HG03095 (cell line): ENCODE measurements around the gene ANKS1B.
A peak's percentile ranks its signal among the peaks of the same experiment; 100 is the strongest.
"Not testable (repeated sequence)": the region's sequence is repeated elsewhere in the genome, so short reads cannot be mapped to it uniquely, and the experiment has no call there.

Source experiments
- ATAC-seq: cut with Tn5 transposase; IDR thresholded peaks from one replicate; pipeline ENCODE4 v1.9.1; 2021; ENCODE audit warnings: moderate library complexity; ENCODE audit not compliant: unreplicated experiment

ANKS1B gene

DNA sequence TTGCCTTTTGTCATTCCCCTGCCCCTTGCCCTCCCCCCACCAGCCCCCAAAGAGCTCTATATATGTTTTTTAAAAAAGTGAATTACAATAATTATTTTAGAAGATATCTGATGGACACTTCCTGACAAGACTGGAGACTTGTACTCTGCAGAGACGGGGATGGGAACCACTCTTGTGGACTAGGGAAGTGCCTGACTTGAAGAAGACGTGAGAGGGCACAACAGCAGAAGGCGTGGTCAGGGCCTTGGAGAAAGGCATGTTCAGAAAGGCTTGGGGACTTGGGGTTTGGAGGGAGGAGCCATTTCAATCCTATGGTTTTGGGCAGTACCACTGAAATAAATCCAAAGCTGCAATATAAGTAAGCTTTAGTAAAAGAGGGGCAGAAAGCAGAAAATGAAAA, 1184.9 kb downstream of the ANKS1B start:
- no peak for ATAC-seq

DNA sequence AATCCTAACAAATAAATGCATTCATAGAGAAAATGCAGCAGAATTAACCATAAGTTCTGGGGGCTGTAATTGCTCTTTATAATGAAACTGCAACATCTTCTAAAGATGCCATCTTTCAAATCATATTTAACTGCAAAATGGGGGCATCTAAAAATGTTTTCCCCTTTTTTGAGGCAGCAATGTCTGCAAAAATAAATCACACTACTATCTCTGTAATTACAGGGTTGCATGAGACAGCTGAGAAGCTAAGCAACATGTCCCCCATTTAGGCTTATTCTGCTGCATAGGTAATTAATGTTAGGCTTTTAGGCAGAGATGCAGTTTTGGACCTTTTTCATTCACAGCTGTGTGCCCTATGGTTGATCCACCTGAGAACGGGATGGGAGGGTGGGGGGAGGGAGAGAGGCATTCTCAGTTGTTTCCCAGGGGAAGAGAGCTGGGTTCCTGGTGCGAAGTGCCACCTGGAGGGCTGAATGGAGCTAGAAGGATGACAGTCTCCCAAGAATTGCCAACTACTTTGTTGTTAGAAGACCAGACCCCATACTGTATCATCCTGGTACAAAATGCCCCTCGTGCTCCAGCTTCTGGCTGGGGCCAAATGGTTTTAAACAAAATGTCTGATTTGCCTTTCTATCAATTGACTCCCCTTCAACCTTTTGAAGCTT, 1185.5 kb downstream of the ANKS1B start:
- no peak for ATAC-seq

DNA sequence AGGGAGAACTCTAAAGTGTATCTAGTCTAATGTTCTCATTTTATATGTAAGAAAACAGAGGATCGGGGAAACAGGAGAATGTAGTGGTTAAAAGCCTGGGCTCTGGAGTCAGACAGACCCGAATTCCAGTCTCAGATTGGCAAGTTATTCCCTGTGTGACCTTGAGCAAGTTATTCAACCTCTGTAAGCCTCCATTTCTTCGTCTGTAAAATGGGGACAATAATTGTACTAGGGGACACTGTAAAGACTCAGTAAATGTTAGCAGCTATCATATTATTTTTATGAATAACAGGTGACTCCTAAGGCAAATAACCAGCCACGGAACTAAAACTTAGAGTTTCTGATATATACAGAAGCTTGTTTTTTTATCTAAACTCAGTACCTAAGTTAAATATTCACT, 1187.5 kb downstream of the ANKS1B start:
- ATAC-seq: no peak

DNA sequence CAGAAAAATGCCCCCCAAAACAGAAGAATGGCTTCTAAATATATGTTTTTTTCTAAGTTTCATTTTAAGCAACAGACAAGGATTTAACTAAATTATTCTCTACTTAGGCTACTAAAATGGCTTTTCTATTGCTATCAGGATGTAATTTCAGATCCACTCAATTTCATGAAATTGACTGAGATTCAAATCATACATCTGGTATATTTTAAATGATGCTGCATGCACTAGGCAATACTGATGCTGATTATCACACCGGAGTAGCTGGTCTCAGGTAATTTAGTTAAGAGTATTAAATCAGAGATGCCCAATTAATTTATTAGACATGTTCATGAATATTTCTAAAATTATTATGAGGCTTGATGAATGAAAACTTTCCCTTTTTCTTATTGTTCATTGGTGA, 1188.0 kb downstream of the ANKS1B start:
- no peak for ATAC-seq

DNA sequence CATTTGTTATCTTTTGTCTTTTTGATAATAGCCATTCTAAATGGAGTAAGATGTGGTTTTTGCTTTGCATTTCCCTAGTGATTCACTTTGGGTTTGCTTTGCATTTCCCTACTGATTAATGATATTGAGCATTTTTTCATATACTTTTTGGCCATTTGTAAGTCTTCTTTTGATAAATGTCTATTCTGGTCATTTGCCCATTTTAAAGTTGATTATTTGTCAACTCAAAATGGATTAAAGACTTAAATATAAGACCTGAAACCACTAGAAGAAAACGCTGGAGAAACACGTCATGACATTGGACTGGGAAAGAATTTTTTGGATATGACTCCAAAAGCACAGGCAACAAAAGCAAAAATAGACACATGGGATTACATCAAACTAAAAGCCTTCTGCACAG, 1191.6 kb downstream of the ANKS1B start:
- no peak for ATAC-seq

DNA sequence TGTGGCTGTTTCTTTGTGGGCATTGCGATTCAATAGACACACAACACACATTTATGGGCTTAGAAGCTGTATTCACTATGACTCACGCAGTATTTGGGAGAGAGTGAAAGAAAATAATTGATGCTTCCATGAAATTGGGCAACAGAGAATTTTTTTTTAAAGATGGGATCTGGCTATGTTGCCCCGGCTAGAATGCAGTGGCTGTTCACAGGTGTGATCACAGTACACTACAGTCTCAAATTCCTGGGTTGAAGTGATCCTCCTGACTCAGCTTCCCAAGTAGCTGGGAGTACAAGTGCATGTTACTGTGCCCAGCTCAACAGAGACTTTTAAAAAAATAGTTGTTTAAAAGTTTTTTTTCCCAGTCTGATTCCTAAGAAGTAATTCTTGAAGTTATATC, 1193.3 kb downstream of the ANKS1B start:
- no peak for ATAC-seq

DNA sequence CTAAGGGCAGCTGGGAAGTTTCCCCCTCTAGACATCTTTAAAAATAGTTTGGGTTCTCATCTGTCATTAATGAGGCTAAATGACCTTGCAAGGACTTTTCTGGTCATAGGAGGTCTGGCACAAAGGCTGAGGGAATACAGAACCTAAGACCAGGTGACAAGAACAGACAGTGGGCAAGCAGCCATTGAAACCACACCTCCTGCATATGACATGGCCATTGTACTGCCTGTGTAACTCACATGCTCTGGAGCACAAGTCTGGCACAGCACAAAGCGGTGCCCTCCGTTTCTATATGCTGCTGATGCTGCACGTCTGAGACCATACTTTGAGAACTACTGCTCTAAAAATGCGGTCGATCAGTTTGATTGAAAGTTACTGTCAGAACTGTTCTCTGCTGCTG, 1196.3 kb downstream of the ANKS1B start:
- ATAC-seq: no peak

DNA sequence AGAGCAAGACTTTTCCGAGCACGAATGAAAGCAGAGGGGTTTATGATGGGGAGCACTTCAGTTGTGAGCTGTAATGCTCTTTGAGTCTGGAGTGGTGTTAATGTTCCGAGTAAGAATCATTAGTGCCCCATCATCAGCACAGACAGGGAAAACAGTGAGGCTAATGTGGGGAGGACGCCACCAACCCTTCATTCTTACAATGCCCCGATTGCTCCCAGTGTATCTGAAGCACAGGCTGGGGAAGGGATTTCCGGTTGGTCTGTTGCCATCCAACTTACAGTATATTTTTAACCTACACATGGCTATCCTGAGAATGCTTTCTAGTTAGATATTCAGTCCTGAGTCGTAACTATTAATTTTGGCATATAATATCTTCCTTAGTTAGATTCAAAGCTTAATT, 1198.1 kb downstream of the ANKS1B start:
- ATAC-seq: no peak

DNA sequence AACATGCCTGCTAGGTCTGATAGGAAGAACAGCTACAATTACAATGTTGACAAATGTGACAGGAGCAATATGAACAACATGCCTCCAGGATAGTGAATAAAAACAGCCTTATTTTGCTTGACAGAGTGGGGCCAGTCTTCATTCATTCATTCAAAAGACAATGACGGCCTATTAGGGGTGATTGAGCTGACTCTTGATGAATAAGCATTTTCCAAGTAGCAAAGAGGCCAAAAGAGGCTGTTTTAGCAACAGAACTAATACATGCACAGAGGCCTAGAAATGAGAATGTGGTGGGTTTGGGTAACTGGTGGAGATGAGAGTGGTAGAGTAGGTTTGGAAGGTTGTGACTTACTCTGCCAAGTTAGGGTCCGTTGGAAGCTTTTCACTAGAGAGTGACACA, 1201.3 kb downstream of the ANKS1B start:
- no peak for ATAC-seq

DNA sequence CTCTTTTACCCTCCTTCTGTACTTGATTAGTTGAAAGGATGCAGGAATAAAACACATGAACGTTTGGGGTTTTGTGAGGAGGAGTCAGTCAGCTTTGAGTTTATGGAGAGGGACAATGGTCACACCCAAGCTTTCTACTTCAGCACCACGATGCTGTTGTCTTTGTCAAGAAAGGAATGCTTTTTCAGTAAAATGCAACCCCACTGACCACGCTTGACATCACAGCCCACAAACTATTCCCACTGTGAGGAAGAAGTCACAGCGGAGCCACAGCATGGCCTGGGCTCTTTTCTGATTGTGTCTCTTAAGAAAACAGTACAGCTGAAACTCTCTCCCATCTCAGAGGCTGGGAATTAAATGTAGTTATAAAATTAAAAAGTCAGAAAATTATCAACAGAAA, 1204.5 kb downstream of the ANKS1B start:
- ATAC-seq: no peak

DNA sequence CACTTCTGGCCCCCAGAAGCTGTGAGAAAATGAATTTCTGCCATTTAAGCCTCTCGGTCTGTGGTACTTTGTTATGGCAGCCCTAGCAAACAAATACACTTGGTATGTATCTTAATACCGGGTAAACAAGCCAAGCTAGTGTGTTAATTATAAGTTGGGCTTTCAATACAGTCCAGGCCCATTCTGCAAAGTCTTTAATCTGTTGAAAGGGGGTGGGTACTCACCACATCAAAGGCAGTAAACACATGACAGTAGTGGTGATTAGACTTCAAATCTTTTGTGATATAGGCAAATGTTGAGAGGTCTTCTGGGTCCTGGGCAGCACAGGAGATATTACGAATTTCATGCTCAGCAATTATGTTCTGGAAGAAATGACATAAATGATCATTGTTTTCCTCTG, 1211.9 kb downstream of the ANKS1B start:
- no peak for ATAC-seq

DNA sequence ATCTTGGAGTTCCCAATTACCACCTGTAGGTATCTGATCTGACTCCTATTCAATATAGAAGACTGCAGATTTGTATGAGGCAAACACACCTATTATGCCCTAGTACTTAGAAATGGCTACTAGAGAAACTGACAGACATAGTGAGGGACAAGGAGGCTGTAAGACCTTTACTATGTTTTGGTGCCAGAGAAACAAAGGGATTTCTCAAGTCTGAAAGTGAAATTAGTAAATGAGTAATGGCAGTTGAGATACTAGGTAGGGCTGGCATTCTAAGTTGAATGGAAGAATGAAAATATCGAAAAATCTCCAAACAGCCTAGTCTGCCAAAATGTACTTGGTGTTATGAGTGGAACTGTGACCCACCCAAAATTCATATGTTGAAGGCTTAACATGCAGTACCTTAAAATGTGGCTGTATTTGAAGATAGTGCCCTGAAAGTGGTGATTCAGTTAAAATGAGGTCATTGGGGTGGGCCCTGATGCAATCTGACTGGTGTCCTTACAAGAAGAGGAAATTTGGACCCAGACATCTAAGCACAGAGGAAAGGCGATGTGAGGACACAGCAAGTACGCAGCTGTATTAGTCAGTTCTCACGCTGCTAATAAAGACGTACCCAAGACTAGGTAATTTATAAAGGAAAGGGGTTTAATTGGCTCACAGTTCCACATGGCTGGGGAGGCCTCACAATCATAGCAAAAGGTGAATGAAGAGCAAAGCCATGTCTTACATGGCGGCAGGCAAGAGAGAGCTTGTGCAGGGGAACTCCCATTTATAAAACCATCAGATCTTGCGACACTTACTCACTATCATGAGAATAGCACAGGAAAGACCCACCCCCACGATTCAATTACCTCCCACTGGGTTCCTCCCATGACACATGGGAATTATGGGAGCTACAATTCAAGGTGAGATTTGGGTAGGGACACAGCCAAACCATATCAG, 1212.7 kb downstream of the ANKS1B start:
- no peak for ATAC-seq

DNA sequence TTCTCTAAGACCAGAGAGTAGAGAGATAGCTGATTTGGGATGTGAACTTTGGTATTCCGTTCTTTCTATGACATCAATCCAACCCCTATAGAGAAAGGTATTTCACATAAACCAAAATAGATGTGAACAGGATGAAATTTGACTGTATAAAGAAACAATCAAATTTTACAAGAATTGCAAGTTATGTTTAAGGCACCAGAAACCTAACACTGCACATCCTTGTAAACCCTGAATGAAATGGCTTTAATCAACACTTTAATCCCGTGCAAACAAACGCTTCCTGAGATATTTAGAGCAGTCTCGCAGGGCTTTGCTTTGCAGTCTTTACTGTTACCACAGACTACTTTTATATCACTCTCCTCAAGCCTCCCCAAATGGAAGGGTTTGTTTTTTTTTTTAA, 1214.5 kb downstream of the ANKS1B start:
- no peak for ATAC-seq

DNA sequence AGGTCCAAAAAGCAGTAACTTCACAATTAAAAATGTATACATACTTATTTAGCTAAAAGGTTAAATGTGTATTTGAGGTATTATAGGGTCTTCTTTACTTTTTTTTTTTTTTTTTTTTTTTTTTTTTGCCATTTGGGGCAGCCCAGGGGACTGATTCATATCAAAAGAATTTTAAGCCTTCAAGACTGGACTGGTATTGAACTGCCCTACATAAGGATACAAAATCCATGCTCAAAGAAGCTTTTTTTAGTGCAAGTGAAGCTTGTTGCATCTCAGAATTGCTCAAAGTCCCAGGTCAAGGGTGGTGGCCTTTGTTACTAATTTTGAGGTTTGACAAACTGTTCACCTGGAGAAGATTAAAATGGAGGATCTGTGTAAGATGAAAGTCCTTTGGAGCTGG, 1215.7 kb downstream of the ANKS1B start:
- no peak for ATAC-seq

DNA sequence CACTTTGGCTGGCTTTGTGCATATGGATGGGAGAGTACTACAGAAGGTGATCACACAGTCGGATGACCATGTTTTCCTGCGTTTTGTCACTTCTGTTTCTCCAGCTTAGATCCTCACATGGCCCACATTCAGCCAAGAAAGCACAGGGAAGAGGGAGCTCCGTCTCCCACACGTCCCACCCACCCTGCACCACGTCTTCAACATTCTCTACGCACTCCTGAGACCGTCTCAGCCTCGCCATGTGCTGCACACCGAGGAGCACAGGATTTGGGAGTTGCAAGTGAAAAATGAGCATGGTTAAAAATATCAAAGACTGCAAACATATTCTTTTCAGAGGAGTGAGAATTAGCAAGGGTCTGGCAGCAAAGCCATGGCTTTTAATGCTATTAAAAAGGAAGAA, 1217.5 kb downstream of the ANKS1B start:
- no peak for ATAC-seq

DNA sequence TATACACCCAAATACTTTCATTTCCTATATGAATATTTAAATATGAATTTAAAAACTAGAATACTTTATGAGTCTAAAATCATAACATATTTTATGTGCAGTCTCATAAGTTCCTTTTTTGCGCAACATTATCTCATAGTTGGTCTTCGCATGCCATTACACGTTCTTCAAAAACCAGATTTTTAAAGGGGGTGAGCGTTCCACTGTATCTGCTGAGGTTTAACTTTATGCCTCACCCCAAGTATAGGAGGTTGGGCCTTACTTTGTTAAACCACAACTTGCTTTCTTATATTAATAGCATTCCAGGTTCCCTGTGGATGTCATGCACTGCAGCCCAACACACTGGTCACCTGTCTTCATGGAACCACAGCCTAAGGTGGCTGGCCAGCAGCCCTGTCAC, 1221.1 kb downstream of the ANKS1B start:
- ATAC-seq: no peak

DNA sequence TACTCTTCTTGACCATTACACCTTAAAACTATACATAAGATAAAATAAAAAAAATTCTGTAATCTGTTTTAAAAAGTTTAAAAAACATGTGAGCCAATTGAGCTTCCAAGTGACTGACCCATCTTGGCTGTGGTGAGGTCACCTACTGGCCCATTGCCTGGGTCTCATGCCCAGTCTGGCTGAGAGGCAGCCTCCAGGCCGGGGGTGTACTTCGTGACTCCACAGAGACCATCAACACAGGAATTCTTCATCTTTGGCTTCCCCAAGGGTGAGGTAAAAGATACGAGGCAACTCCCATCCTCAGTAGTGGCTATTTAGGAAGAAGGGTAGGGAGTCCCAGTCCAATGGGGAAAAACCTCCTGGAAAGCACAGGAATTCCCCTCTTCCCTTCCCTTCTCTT, 1226.4 kb downstream of the ANKS1B start:
- ATAC-seq: no peak

DNA sequence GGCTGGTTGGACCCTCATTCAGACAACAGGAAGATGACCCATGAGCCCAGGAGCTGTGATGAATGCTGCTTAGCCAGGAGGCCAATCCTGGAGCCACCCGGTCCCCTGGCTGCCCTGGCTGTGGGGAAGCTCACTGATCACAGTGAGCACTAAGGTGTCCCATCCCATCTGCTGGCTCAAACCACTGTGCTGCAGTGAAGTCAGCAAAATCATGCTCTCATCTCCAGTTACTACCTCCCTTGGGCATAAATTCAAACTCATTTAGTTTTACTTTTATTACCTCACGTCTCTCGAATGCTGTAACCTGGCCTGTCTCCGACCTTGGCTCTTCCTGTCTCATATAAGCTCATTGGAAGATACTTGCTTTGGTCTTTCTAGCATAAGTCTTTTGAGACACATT, 1227.3 kb downstream of the ANKS1B start:
- no peak for ATAC-seq

DNA sequence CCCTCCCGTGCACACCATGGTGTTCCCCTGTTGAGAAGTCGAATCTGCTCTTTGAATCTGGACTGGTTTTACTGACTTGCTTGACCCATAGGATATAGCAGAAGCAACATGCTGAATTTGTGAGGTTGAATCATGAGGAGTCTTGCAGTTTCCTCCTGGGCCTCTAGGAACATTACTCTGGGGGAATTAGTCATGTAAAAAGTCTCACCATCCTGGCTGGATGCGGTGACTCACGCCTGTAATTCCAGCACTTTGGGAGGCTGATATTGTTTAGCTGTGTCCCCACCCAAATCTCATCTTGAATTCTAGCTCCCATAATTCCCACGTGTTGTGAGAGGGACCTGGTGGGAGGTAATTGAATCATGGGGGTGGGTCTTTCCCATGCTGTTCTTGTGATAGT, 1228.9 kb downstream of the ANKS1B start:
- ATAC-seq: not testable (repeated sequence)

DNA sequence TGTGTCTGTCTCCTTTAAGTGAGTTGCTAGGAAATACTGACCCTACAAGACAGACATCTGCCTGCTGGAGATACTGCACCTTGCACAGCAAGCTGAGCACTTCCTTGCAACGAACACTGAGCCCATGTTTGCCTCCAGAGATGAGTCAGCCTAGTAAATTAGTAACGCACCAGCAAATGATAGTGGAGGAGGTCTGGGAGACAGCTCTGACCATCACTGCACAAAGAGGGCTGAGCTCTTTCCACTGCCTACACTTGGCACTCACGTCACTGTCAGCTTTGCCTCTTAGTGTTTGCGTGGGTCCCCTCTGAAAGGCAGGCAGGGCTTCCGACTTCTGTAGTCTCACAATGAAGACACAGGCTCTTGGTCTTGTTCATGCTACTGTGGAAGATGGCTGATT, 1230.6 kb downstream of the ANKS1B start:
- peak; percentile 99 for ATAC-seq

DNA sequence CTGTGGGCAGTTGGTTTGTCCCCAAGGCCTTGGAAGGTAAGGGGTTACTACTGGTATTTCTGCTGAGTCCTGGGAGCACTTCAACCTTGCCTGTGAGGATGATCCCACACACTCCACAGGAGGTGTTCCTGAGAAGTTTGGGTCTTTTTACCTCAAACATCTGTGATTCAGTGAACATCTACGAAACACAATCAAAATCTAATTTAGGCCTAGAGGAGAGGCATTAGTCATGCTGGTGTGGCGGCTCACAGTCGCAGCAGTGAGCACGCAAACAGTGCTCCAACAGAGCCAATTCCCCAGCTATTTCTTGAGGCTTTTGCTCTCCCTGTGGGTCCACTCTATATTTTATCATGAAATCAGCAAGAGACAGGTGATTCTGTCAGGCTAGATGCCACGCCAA, 1232.0 kb downstream of the ANKS1B start:
- ATAC-seq: no peak

DNA sequence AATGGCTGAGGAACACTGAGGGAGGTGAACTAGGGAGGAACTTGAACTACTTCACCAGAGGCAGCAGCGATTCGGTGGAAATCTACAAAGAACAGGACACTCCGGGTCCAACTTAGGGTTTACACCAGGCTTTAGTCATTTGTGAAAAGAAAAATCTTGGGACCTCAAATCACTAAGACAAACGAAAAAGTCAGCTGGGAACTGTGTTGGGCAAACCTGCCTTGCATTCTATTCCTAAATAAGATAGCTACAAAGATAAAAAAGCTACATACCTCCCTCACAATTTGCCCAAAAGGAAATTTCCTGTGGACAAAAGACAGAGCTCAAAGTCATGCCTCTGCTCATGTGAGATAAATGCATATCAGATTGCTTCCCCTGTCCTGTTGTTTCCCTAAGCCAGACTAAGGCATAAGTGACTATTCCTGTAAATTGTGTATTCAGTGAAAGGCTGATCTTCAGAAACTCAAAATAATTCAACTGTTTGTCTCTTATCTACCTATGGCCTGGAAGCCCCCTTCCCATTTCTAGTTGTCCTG, 1233.1 kb downstream of the ANKS1B start:
- no peak for ATAC-seq
